Activated effector memory CD4-positive, alpha-beta T cell treated with Interleukin-2 at 50 U/mL for 16 hours (primary cell): ENCODE measurements around the gene ST7.
"Not testable (repeated sequence)": the region's sequence is repeated elsewhere in the genome, so short reads cannot be mapped to it uniquely, and the experiment has no call there.

Source experiments
- DNase-seq: peaks from one replicate; pipeline ENCODE4 v3.0.0-alpha.2; 2020

ST7 gene, protein sequence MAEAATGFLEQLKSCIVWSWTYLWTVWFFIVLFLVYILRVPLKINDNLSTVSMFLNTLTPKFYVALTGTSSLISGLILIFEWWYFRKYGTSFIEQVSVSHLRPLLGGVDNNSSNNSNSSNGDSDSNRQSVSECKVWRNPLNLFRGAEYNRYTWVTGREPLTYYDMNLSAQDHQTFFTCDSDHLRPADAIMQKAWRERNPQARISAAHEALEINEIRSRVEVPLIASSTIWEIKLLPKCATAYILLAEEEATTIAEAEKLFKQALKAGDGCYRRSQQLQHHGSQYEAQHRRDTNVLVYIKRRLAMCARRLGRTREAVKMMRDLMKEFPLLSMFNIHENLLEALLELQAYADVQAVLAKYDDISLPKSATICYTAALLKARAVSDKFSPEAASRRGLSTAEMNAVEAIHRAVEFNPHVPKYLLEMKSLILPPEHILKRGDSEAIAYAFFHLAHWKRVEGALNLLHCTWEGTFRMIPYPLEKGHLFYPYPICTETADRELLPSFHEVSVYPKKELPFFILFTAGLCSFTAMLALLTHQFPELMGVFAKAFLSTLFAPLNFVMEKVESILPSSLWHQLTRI

DNA sequence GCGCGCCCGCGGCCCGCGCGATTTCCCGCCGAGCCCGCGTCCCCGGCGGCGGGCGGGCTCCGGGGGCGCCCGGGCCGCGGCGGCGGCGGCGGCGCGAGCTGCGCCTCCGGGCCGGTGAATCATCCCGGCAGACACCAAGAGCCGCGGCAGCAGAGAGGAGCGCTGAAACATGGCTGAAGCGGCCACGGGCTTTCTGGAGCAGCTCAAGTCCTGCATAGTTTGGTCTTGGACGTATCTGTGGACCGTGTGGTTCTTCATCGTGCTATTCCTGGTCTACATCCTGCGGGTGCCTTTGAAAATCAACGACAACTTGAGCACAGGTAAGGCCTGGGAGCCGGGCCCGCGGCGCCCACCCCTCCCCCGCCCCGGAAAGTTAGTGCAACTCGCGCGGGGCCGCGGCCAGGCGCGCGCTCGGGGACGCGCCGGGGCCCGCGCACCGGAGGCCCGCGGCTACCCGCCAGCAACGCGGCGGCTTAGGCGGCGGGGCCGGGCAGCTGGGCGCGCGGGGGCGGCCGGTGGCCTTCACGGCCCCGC lies at the start of gene ST7:
TSS of gene ST7 (plus strand) at position 130 of the 534 bp plus-strand sequence. CDS start at position 170, 40 bp downstream.
- peak; percentile 55 for DNase-seq

- DNase-seq: no peak
Measured at GRCh38 chr7:116906391-116906790, 46.9 kb upstream of the ST7 start.

- no peak for DNase-seq
Measured at GRCh38 chr7:116910383-116910782, 42.9 kb upstream of the ST7 start.

DNA sequence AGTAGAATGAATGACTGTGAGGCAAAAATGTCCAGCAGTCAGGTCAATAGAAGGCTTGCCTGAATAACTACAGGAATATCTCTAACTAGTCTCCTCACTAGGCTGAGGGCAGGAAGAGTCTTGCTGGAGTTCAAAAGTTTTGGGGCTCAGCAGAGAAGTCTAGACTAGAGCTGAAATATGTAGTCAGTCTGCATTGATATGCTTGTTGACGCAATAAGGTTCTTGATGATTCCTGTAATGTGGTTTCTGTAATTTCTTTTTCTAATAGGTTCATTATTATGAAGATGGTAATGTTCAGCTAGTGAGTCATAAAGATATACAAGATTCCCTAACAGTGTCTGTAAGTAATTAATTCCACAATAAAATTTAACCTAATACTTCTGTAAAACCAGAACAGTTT lies 41.5 kb upstream of the ST7 start:
- DNase-seq: no peak

DNA sequence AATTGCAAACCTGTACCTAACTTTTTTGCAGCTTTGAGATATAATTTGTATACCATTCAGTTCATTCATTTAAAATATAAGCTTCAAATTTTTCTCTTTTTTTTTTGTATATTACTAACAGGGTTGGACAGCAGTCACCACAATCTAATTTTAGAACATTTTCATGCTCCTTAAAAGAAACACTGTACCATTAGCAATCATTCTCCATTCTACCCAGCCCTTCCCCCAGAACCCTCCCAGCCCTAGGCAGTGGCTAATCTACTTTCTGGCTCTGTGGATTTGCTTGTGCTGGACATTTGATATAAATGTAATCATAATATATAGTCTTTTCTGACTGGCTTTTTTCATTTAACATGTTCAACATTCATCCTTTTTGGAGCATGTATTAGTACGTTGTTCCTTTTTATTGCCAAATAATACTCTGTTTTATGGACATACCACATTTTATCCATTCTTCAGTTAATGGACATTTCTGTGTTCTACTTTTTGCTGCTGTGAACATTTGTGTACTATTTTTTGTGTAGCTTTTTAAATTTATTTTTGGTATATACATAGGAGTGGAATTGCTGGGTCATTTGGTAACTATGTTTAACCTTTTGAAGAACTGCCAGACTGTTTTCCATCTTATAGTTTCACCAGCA lies 40.9 kb upstream of the ST7 start:
- DNase-seq: no peak

DNA sequence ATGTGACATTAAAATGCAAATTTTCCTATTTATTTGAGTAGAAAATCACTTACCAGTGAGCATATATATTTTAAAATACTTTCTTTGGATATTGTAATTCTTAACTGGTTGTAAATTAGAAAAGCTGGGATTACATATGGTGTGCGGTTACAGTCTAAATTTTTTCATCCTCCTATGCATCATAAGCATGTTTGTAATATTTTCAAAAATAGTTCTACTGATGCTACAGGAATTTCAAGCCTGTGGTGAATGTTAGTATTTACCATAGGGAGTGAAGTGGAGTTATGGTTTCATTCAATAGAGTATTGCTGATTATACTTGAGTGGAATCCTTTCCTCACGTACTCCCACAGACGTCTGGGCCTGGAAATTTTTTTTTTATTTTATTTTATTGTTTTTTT lies 34.6 kb upstream of the ST7 start:
- no peak for DNase-seq

DNA sequence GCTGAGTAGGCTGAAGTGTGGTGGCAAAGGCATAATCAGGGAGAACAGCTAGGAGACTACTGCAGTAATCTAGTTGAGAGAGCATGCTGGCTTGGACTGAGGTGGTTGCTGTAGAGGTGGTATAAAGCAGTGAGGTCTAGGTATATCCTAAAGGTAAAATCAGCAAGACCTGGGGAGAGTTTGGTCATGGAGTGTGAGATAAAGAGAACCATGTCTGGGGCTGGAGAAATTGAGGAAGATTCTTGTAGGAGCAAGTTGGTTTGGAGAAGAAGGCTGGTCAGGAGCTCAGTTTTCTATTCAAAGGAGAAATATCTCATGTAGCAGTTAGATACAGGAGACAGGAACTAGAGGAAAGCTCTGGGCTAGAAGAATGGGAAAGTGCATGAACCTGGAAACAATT lies 32.9 kb upstream of the ST7 start:
- no peak for DNase-seq

DNA sequence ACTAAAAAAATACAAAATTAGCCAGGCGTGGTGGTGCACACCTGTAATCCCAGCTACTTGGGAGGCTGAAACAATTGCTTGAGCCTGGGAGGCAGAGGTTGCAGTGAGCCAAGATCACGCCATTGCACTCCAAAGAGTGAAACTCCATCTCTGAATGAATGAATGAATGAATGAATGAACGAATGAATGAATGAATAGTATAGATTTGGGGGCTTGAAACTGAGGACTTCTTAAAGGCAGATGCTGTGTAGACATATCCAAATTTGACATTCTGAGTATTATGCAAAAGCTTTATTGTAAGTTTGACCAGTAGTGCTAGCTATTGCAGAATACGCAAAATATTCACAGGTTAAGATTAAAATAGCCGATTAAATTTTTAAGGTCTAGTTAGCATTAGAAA lies 30.8 kb upstream of the ST7 start:
- DNase-seq: no peak

GRCh38 chr7:116924741-116925140 lies 28.6 kb upstream of the ST7 start:
- no peak for DNase-seq

DNA sequence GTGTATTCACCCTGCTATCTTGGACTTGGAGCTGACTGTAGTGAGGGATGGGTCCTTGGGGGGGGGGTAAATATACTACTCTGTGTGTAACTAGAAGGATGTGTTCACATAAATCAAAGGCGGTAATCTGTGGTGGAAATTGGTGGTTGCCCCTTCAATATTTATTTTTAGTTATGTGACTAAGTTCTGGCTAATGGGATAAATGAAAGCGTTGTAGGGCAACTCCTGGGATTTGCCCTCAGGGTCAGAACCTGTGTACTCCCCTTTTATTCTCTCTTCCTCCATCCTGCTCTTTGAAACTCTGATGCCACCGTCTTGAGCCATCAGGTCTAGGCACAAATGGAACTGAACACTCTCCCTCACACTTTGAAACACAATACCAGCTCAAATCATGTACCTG lies 24.3 kb upstream of the ST7 start:
- no peak for DNase-seq

DNA sequence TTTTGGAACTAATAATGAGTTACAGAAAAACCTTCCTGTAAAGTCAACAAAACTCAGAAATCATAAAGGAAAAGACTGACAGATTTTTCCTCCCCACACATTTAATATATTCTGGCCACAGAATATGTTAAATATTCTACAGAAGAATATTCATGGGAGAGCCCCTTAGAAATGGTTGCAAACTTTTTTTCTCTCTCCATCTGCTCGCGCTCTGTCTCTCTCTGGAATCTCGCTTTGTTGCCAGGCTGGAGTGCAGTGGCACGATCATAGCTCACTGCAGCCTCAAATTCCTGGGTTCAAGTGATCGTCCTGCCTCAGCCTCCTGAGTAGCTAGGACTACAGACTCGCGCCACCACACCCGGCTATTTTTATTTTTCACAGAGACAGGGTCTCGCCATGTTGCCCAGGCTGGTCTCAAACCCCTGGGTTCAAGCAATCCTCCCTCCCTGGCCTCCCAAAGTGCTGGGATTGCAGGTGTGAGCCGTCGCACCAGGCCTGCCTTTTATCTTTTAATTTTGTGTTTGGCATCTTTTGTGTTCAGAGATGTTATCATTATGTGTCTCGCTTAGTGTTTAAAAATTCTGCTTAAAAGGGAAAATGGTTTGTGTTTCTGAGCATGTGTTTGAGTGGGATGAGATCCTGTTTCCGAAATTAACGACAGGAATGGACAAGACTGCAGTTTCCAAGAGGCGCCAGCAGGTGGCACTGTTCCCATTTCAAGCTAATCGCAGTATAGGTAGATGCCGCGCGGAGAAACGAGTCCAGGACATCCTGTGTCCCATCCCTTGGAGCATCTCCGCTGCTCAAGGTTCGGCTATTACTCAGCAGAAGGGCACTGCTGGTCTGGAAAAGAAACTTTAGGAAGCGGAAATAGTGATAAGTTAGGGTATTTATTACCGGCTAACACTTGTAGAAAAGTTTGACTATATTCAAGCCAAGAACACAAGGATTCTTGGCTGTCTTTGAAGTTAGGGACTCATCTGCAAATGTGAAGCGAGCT lies 23.1 kb upstream of the ST7 start:
- peak; percentile 57 for DNase-seq

DNA sequence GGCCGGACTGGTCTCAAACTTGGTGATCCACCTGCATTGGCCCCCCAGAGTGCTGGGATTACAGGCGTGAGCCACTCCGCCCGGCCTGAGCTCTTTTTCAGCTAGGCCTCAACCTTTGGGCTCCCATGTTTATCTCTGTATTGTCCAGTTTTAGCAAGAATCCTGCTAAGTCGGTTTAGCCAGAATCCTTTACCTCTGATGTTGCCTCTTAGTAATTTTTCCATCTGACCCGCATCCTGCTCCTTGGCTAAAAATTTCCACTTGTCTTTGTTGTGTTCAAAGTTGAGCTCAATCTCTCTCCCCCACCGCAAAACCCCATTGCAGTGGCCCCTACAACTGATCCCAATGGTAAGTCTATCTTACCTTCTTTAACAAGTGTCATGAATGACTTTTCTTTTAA lies 20.7 kb upstream of the ST7 start:
- no peak for DNase-seq

DNA sequence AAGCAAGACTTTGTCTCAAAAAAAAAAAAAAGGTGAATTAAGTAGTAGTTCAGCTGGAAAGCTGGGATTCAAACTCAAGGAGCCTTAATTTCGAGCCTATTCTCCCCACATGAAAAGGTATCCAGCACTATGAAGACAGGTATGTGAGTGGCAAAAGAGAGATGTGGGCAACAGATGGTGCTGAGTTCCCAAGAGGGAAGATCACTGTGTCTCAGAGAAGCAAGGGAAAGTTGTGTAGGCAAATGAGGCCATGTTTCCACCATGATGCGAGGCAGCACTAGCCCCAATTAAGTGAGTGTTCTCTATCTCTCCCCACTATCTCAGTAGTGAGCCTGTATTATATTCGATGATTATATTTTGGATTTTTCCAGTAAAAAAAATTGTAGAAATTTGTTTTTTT lies 19.8 kb upstream of the ST7 start:
- no peak for DNase-seq

DNA sequence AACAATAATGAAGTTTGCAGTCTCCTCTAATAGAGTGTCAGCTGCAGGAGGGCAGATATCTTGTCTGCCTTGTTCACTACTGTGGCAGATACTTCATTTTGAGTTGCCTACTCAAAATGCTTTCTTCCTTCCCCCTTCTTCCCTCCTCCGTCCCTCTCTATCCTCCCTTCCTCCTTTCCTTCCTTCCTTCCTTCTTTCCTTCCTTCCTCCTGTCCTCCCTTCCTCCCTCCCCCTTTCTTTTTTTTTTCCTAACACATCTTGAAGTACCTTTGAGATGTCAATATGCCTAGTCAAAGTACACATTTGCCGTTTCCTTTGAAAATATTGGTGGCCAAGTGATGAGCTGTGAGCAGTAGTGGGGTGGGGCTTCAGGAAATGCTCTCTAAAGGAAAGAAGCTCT lies 18.7 kb upstream of the ST7 start:
- DNase-seq: no peak

DNA sequence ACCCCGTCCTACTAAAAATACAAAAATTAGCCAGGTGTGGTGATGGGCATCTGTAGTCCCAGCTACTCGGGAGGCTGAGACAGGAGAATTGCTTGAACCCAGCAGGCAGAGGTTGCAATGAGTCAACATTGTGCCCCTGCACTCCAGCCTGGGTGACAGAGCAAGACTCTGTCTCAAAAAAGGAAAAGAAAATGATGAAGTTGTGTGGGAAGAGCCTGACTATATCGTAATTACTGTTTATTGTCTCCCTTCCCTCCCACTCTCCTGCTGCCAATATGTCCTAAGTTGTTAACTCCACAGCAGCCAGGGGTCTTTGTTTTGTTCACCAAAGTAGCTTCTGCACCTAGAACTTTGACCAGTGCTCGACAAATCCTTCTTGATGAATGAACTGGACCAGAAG lies 16.5 kb upstream of the ST7 start:
- not testable (repeated sequence) for DNase-seq

DNA sequence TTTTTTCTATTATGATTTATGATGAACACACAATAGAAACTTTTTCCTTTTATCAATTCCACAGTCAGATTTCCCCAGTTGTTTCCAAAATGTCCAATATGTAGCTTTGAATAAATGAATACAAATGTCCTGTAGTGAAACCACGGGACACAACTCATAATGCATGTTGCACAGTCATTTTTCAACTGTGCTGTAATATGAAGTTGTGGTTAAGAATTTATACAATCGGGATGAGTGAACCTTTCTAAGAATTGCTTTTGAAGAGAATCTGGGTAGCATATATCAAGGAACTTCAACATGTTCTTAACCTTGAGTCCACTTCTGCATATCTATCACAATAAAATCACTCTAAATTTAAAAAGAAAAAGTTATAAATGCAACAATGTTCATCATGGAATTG lies 14.6 kb upstream of the ST7 start:
- DNase-seq: no peak

DNA sequence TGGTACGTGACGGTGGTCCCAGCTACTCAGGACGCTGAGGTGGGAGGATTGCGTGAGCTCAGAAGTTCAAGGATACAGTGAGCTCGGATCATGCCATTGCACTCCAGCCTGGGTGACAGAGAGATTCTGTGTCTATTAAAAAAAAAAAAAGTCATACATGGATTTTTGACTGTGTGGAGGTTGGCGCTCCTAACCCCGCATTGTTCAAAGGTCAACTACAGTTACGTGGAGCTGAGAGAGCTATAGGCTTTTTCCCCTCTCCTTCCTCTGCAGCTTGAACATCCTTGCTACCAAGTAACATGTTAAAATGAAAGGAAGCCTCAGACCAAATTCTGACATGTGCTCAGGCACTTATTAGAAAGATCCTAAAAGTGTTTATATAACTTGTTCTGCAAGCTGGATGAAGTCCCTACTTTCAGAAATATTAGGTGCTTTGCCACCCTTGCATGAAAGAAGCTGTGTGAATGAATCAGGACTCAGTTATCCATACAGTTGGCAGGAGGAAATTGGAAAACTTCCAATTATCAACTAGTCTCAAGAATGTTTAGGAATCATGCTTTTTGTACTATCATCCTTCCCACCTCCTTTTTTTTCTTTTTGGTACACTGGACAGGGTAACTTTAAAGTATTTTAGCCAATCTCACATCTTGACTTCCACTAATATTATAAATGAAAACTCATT lies 12.5 kb upstream of the ST7 start:
- DNase-seq: no peak

DNA sequence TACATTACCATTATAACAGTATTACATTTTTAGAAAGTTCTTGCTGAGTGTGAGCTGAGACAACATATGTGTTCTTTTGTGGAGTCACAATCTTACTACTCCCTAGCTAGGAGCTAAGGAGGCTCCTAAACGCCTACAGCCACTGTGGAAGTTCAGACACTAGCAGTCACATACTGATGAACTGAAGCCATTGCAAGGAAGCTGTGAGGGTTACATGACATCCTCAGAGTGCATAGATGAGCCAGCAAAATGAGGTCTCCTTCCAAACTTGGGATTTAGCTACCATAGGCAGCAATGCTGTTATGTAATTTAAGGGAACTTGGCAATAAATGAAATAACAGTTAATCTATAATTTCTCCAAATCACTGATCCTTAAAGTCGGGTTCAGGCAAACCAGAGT lies 10.8 kb upstream of the ST7 start:
- no peak for DNase-seq

DNA sequence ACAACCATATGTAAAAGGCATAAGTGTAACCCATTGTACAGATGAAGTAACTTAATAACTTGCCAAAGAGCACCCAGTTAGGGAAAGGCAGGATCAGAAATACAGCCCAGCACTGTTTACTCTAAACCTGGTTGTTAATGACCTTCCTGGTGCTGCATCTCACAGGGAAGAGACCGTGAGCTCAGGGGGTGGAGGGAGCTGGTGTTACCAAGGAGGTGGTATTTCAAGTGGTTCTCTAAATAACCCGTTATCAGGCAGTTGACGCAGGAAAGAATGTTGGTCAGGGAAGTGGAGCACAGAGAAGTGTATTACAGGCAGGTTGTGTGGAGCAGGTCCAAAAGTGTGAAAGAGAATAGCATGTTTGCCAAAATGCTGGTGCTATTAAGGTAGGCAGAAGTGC lies 4.4 kb upstream of the ST7 start:
- no peak for DNase-seq

GRCh38 chr7:116949941-116950801 lies 3.1 kb upstream of the ST7 start:
- DNase-seq: no peak

DNA sequence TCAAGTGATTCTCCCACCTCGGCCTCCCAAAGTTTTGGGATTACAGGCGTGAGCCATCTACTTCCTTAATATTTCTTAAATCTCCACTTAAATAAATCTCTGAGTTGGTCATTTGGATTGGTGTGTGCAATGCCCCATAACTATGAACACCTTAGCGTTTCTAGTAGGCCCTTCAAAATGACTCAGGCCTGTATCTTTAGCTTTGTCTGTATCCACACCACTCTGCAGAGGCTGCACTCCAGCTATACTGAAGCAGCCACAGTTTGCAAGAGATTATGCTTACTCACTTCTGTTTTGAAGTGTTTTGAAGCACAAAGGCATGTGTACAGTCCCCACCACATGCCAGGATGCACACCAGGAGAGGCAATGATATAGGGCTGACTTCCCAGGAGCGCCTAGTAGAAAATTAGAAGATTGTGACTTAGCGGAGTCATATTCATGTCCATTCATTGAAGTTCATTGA lies 2.4 kb upstream of the ST7 start:
- DNase-seq: no peak
